ACC112 (cell line): ENCODE results near the gene DCLK1.
"Not testable (repeated sequence)": the region's sequence is repeated elsewhere in the genome, so short reads cannot be mapped to it uniquely, and the experiment has no call there.

Experiments used
- H2AFZ ChIP-seq: fragments of 200-600 bp; sonication (generic); one replicate; pipeline ENCODE4 v1.6.0; 2017; ENCODE audit warnings: antibody characterized with exemption, low read length; ENCODE audit not compliant: unreplicated experiment
- H3K27ac ChIP-seq: fragments of 200-600 bp; sonication (generic); 2 replicates; pipeline ENCODE4 v1.5.1; 2014; ENCODE audit warnings: low read depth, mild to moderate bottlenecking, antibody characterized with exemption, low read length, moderate library complexity
- H3K27me3 ChIP-seq: fragments of 200-600 bp; sonication (generic); 2 replicates; pipeline ENCODE4 v1.6.1; 2014; ENCODE audit warnings: mild to moderate bottlenecking, antibody characterized with exemption, low read length, moderate library complexity, mixed read lengths; ENCODE audit not compliant: insufficient read depth
- H3K36me3 ChIP-seq: fragments of 200-600 bp; sonication (generic); 2 replicates; pipeline ENCODE4 v1.6.1; 2016; ENCODE audit warnings: mild to moderate bottlenecking, antibody characterized with exemption, low read length, moderate library complexity, mixed read lengths; ENCODE audit not compliant: insufficient read depth
- H3K4me1 ChIP-seq: fragments of 200-600 bp; sonication (generic); one replicate; pipeline ENCODE4 v1.6.1; 2016; ENCODE audit warnings: low read length, mixed read lengths; ENCODE audit not compliant: insufficient read depth, unreplicated experiment, control insufficient read depth
- H3K4me3 ChIP-seq: fragments of 200-600 bp; sonication (generic); 2 replicates; pipeline ENCODE4 v1.5.1; 2014; ENCODE audit warnings: mild to moderate bottlenecking, low read depth, low read length
- H3K79me2 ChIP-seq: fragments of 200-600 bp; sonication (generic); one replicate; pipeline ENCODE4 v1.6.0; 2016; ENCODE audit warnings: low read length; ENCODE audit not compliant: control insufficient read depth, unreplicated experiment, insufficient read depth

The DCLK1 gene

DNA sequence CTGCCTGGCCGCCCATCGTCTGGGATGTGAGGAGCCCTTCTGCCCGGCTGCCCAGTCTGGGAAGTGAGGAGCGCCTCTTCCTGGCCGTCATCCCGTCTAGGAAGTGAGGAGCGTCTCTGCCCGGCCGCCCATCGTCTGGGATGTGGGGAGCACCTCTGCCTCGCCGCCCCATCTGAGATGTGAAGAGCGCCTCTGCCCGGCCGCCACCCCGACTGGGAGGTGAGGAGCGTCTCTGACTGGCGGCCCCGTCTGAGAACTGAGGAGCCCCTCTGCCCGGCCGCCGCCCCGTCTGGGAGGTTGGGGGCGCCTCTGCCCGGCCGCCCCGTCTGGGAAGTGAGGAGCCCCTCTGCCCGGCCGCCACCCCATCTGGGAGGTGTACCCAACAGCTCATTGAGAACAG is 164.2 kb downstream of the DCLK1 start:
- not testable (repeated sequence) for H3K27me3 ChIP-seq, H3K4me3 ChIP-seq, H3K27ac ChIP-seq, H3K79me2 ChIP-seq, H2AFZ ChIP-seq, H3K36me3 ChIP-seq
- peaks cover 12% of the 10 kb centered on the region for H3K4me1 ChIP-seq

GRCh38 chr13:35966024-35966423 is 165.2 kb downstream of the DCLK1 start:
- no peak overlapping the region for H3K27ac ChIP-seq
- H3K27me3 ChIP-seq = no peaks in the 10 kb centered on the region
- H3K36me3 ChIP-seq = no peaks in the 10 kb centered on the region
- H3K4me1 ChIP-seq = peaks cover 12% of the 10 kb centered on the region
- no peak overlapping the region for H2AFZ ChIP-seq
- H3K4me3 ChIP-seq = no peak overlapping the region
- no peaks in the 10 kb centered on the region for H3K79me2 ChIP-seq

DNA sequence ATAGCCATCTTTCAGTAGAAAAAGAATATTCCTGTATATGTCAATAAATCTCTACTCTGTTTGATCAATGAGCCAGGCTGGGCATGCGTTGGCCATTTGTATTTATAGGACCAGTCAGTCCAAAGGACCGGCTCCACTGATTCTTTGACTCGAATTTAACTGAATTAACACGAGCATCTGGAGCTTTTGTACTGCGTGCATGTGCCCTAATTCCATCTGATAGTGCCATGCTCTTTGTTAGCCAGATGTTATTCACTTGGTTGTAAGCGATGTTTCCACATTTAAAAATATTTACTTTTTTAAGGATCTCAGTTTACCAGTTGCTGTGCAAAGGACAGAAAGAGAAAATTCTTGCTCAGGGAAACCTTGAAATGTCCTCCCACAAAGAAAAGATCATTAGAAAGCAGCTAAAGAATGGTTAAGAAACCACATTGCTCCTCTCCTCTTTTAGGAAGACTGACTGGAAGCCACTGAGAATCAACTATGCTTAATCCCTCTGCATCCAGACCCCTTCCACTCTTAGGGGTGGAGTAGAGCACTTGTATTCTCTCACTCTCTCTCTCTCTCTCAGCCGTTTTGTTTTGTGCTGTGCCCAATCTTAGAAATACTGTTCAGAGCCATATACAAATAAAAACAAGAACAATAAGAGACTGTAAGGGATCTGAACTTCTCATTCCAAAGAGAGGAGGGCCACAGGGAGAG is 165.8 kb downstream of the DCLK1 start:
- peak overlapping the region; percentile 2 for H2AFZ ChIP-seq
- H3K36me3 ChIP-seq = no peaks in the 10 kb centered on the region
- no peaks in the 10 kb centered on the region for H3K27me3 ChIP-seq
- H3K27ac ChIP-seq = peak overlapping the region; percentile 47
- H3K4me3 ChIP-seq = peak overlapping the region; percentile 31; the same call in 1 of the 2 replicates
- no peaks in the 10 kb centered on the region for H3K79me2 ChIP-seq
- H3K4me1 ChIP-seq = peaks cover 15% of the 10 kb centered on the region

GRCh38 chr13:35964863-35965180 is 166.4 kb downstream of the DCLK1 start:
- Histone ChIP-seq H3K27ac (peak overlapping the region; percentile 47), H3K36me3 (no peaks in the 10 kb centered on the region), H3K79me2 (no peaks in the 10 kb centered on the region), H3K27me3 (no peaks in the 10 kb centered on the region), H3K4me1 (peaks cover 19% of the 10 kb centered on the region), H2AFZ (no peak overlapping the region), H3K4me3 (peak overlapping the region; percentile 31; the same call in 1 of the 2 replicates)

GRCh38 chr13:35964011-35964862 is 166.9 kb downstream of the DCLK1 start:
- H3K4me3 ChIP-seq = no peak overlapping the region
- no peak overlapping the region for H3K27ac ChIP-seq
- peaks cover 25% of the 10 kb centered on the region for H3K4me1 ChIP-seq
- H3K27me3 ChIP-seq = no peaks in the 10 kb centered on the region
- no peaks in the 10 kb centered on the region for H3K36me3 ChIP-seq
- no peak overlapping the region for H2AFZ ChIP-seq
- no peaks in the 10 kb centered on the region for H3K79me2 ChIP-seq

GRCh38 chr13:35961461-35962220 is 169.5 kb downstream of the DCLK1 start:
- H3K36me3 ChIP-seq = no peaks in the 10 kb centered on the region
- H3K4me1 ChIP-seq = peaks cover 36% of the 10 kb centered on the region
- H3K4me3 ChIP-seq = no peak overlapping the region
- peak overlapping the region; percentile 21; the same call in 1 of the 2 replicates for H3K27ac ChIP-seq
- H2AFZ ChIP-seq = no peak overlapping the region
- no peaks in the 10 kb centered on the region for H3K27me3 ChIP-seq
- no peaks in the 10 kb centered on the region for H3K79me2 ChIP-seq

DNA sequence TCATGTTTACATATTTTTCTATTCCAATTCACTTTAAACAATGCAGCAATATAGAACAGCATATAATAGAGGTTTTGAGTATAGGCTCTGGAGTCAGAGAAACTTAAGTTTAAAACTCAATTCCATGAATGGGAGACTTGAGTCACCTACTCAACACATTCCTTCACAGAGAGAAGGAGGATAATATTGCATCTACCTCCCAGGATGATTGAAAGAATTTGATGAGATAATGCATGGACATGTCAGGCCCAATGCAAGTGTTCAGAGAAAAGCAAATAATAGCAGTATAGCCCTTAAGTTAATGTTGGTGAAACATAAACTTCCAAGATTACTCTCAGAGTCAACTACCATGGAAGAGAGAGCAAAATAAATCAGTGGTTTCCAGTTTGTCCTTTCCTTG is 170.2 kb downstream of the DCLK1 start:
- H3K36me3 ChIP-seq = no peaks in the 10 kb centered on the region
- H3K27me3 ChIP-seq = no peaks in the 10 kb centered on the region
- no peaks in the 10 kb centered on the region for H3K79me2 ChIP-seq
- no peak overlapping the region for H3K4me3 ChIP-seq
- peak overlapping the region; percentile 21 for H3K27ac ChIP-seq
- H3K4me1 ChIP-seq = peaks cover 36% of the 10 kb centered on the region
- no peak overlapping the region for H2AFZ ChIP-seq

- no peaks in the 10 kb centered on the region for H3K79me2 ChIP-seq
- H3K27me3 ChIP-seq = no peaks in the 10 kb centered on the region
- peak overlapping the region; percentile 62 for H3K27ac ChIP-seq
- H3K4me1 ChIP-seq = peaks cover 23% of the 10 kb centered on the region
- no peak overlapping the region for H3K4me3 ChIP-seq
- H2AFZ ChIP-seq = no peak overlapping the region
- H3K36me3 ChIP-seq = no peaks in the 10 kb centered on the region
Observed at GRCh38 chr13:35957996-35958395, 173.2 kb downstream of the DCLK1 start.

DNA sequence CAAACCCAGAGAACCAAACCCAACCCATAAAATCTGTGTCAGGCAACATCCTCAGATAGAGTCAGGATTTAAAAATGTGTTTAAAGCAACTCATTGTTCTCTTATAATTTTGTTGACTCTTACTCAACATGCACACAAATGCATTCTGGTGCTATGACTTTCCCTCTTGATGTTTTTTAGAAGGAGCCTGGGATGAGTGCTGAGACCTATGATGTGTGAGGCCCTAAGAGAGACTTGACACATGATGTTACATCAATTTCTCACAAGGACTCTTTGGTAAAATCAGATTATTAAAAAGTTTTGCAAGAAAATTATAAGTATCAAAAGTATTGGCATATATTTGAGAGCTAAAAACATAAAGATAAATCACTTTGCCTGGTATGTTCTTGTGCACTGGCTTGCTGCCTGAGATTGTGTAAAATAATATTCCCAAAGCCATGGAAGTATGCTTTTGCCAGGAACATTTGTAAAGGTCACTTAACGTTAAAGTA is 173.9 kb downstream of the DCLK1 start:
- H3K79me2 ChIP-seq = no peaks in the 10 kb centered on the region
- no peaks in the 10 kb centered on the region for H3K27me3 ChIP-seq
- no peak overlapping the region for H3K4me3 ChIP-seq
- peak overlapping the region; percentile 62 for H3K27ac ChIP-seq
- no peak overlapping the region for H2AFZ ChIP-seq
- H3K4me1 ChIP-seq = peaks cover 23% of the 10 kb centered on the region
- H3K36me3 ChIP-seq = no peaks in the 10 kb centered on the region

DNA sequence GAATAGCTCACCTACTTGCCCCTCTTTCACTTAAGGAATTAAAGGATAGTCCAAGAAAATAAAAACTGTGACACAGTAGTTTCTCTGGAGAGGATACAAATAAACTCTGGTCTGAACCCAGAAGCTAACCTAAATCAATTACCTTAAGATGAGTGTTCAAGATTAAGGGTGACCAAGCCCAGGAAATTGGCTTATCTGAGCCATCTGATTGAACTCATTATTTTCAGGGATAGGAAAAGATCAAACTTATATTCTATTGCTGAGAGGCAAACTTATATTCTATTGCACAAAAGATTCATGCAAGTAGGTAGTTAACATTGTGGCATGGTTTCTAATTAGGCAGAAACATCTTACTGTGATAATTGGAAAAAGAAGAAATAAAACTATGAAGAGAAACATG is 175.1 kb downstream of the DCLK1 start:
- Histone ChIP-seq H3K27ac (no peak overlapping the region), H3K36me3 (no peaks in the 10 kb centered on the region), H3K79me2 (no peaks in the 10 kb centered on the region), H3K4me3 (no peak overlapping the region), H3K27me3 (no peaks in the 10 kb centered on the region), H3K4me1 (peaks cover 23% of the 10 kb centered on the region), H2AFZ (no peak overlapping the region)
